CD14-positive monocyte (primary cell): Measurements from ENCODE around the gene LRWD1. TPM values are rescaled to one million over a fixed set of nuclear protein-coding genes. Genes with fewer than 3 reads are reported as not detected.

Experiments used
- DNase-seq, 3 donors: peaks; one replicate each; pipeline ENCODE4 v3.0.0-alpha.2; 2011 to 2022
- H2AFZ ChIP-seq: 2 replicates; pipeline ENCODE4 v1.6.0; 2012; ENCODE audit warnings: mild to moderate bottlenecking, low read depth, low read length, inconsistent platforms; ENCODE audit not compliant: insufficient read depth, poor library complexity, severe bottlenecking
- H3K27ac ChIP-seq, 2 donors: 1 replicate in 1 of 2; 2 replicates in 1 of 2; pipeline ENCODE4 v1.5.1; 2012 to 2013; ENCODE audit warnings: low read length in 2 of 2, control low read depth in 1 of 2, inconsistent platforms in 1 of 2, low read depth in 1 of 2, mild to moderate bottlenecking in 1 of 2
- H3K27me3 ChIP-seq, 2 donors: one replicate each; pipeline versions ENCODE4 v1.6.0 to v1.6.1; 2011 to 2013; ENCODE audit warnings: low read length in 2 of 2; ENCODE audit not compliant: control insufficient read depth in 2 of 2, insufficient read depth in 2 of 2
- H3K36me3 ChIP-seq, 2 donors: replicated peaks in 1 of 2; 1 replicate in 1 of 2; 2 replicates in 1 of 2; pipeline versions ENCODE4 v1.5.1 to v1.6.1; 2012 to 2013; ENCODE audit warnings: low read length in 2 of 2, control low read depth in 1 of 2, inconsistent platforms in 1 of 2, mild to moderate bottlenecking in 1 of 2; ENCODE audit not compliant: insufficient read depth in 2 of 2, control insufficient read depth in 1 of 2
- H3K4me1 ChIP-seq, 2 donors: 1 replicate in 1 of 2; 2 replicates in 1 of 2; pipeline versions ENCODE4 v1.5.1 to v1.6.1; 2012 to 2013; ENCODE audit warnings: low read length in 2 of 2, control low read depth in 1 of 2, inconsistent platforms in 1 of 2, mild to moderate bottlenecking in 1 of 2, moderate library complexity in 1 of 2; ENCODE audit not compliant: insufficient read depth in 2 of 2, control insufficient read depth in 1 of 2
- H3K4me2 ChIP-seq: replicated peaks from 2 replicates; pipeline ENCODE3; 2012; ENCODE audit warnings: low read length, moderate library complexity, mild to moderate bottlenecking; ENCODE audit not compliant: poor library complexity, severe bottlenecking; ENCODE audit errors: extremely low read depth
- H3K4me3 ChIP-seq, 3 experiments: fragments of 200-600 bp in 1 of 3; sonication (generic) in 1 of 3; replicated peaks in 1 of 3; 1 replicate in 2 of 3; 2 replicates in 1 of 3; pipeline ENCODE4 v1.5.1; 2011 to 2013; ENCODE audit warnings: low read length in 3 of 3, mild to moderate bottlenecking in 3 of 3, control low read depth in 2 of 3, low read depth in 2 of 3, inconsistent platforms in 1 of 3, moderate library complexity in 1 of 3
- H3K79me2 ChIP-seq: 2 replicates; pipeline ENCODE4 v1.6.0; 2012; ENCODE audit warnings: mild to moderate bottlenecking, control low read depth, inconsistent platforms, low read length, moderate library complexity; ENCODE audit not compliant: insufficient read depth
- H3K9ac ChIP-seq: 2 replicates; pipeline ENCODE4 v1.6.0; 2017; ENCODE audit warnings: low read length, mild to moderate bottlenecking; ENCODE audit not compliant: insufficient read depth, poor library complexity, severe bottlenecking
- H3K9me3 ChIP-seq, 2 donors: replicated peaks in 1 of 2; 1 replicate in 1 of 2; 2 replicates in 1 of 2; pipeline versions ENCODE4 v1.5.1 to v1.6.1; 2012 to 2013; ENCODE audit warnings: low read length in 2 of 2, control low read depth in 1 of 2; ENCODE audit not compliant: control insufficient read depth in 1 of 2, insufficient read depth in 1 of 2
- H4K20me1 ChIP-seq: 2 replicates; pipeline ENCODE4 v1.6.0; 2012; ENCODE audit warnings: mild to moderate bottlenecking, low read length, control low read depth, moderate library complexity; ENCODE audit not compliant: insufficient read depth
- H3K27ac Mint-ChIP-seq, 7 donors: one replicate each; pipeline ENCODE4 v1.8.0; 2020; ENCODE audit warnings: mild to moderate bottlenecking in 7 of 7, mixed read lengths in 7 of 7, moderate library complexity in 6 of 7, inconsistent platforms in 2 of 7
- H3K27me3 Mint-ChIP-seq, 3 donors: one replicate each; pipeline ENCODE4 v1.8.0; 2021 to 2022; ENCODE audit warnings: low read depth in 3 of 3, mild to moderate bottlenecking in 3 of 3, mixed read lengths in 3 of 3, moderate library complexity in 3 of 3, inconsistent platforms in 1 of 3
- H3K36me3 Mint-ChIP-seq, 2 donors: one replicate each; pipeline ENCODE4 v1.8.0; 2020; ENCODE audit warnings: mixed read lengths in 2 of 2, inconsistent platforms in 1 of 2, mild to moderate bottlenecking in 1 of 2
- H3K4me1 Mint-ChIP-seq: one replicate; pipeline ENCODE4 v1.8.0; 2020; ENCODE audit warnings: mild to moderate bottlenecking, mixed read lengths
- H3K4me3 Mint-ChIP-seq, 2 donors: one replicate each; pipeline ENCODE4 v1.8.0; 2020; ENCODE audit warnings: mild to moderate bottlenecking in 2 of 2, mixed read lengths in 2 of 2, moderate library complexity in 1 of 2
- H3K9me3 Mint-ChIP-seq, 7 donors: one replicate each; pipeline ENCODE4 v1.8.0; 2020 to 2022; ENCODE audit warnings: mixed read lengths in 7 of 7, mild to moderate bottlenecking in 6 of 7, moderate library complexity in 6 of 7, inconsistent platforms in 2 of 7
- CTCF ChIP-seq: fragments of 200-600 bp; IDR thresholded peaks from one replicate; pipeline ENCODE4 v1.8.0; 2022; ENCODE audit warnings: antibody characterized with exemption, mild to moderate bottlenecking
- WGBS: methylation state at CpG from one replicate; pipeline ENCODE4 v1.1.5; 2013; ENCODE audit warnings: missing lambda C conversion rate; ENCODE audit not compliant: insufficient coverage; 5-methylcytosine and 5-hydroxymethylcytosine counted together
- intact Hi-C, 2 donors: fragments of 100-400 bp; cut with micrococcal nuclease; formaldehyde crosslinking; loops; one replicate each; pipeline versions ENCODE4 v1.15.0 to v1.15.1; 2023
- polyA plus RNA-seq, 3 donors: library from polyadenylated mRNA; depleted of rRNA in 1 of 3; unstranded in 2 of 3; stranded (reverse) in 1 of 3; fragments of 300-500 nt in 2 of 3; fragments of >200 nt in 1 of 3; fragmentation: Illumina TruSeq in 2 of 3; gene quantifications; 1 replicate in 2 of 3; 2 replicates in 1 of 3; pipeline ENCODE4 v1.2.3, GENCODE V29; 2012 to 2021

Gene LRWD1
- polyA plus RNA-seq, 3 donors, result 5.4 to 10.7 (median 6.1) TPM

- Histone ChIP-seq H3K27me3 (no peaks in the 10 kb centered on the region), H3K9me3 (no peaks in the 10 kb centered on the region), H3K4me2 (no peak overlapping the region), H3K79me2 (peaks cover 2% of the 10 kb centered on the region), H2AFZ (no peak overlapping the region), H4K20me1 (no peaks in the 10 kb centered on the region), H3K9ac (no peak overlapping the region), H3K4me3 (no peak overlapping the region), H3K27ac (no peak overlapping the region), H3K36me3 (peaks cover 25 to 53% of the 10 kb centered on the region in 2 donors), H3K4me1 (peaks cover under 1 to 3% of the 10 kb centered on the region in 2 donors)
- intact Hi-C loops, result no loop called here
- Mint-ChIP-seq H3K9me3 (peaks cover 0 to 3% (median 0%) of the 10 kb centered on the region in 7 donors), H3K27ac (no peak overlapping the region), H3K27me3 (peaks cover 0 to 4% (median 3%) of the 10 kb centered on the region in 3 donors), H3K4me1 (peaks cover 9% of the 10 kb centered on the region), H3K4me3 (no peak overlapping the region), H3K36me3 (peaks cover 33 to 38% of the 10 kb centered on the region in 2 donors)
- 93% methylated on average over 11 of the region's 17 CpGs for WGBS
- TF ChIP-seq CTCF, result no peak
- DNase-seq, result no peak
These were observed 24.6 kb upstream of the LRWD1 start for GRCh38 chr7:102439963-102440795.

GRCh38 chr7:102444961-102445673 is 19.7 kb upstream of the LRWD1 start:
- no peak overlapping the region for H3K27ac ChIP-seq
- H3K9ac ChIP-seq, result no peak overlapping the region
- H3K4me3 ChIP-seq, result no peak overlapping the region
- no peaks in the 10 kb centered on the region for H3K27me3 ChIP-seq
- no peaks in the 10 kb centered on the region for H3K9me3 ChIP-seq
- peaks cover 4% of the 10 kb centered on the region for H3K4me1 Mint-ChIP-seq
- peaks cover 33 to 55% of the 10 kb centered on the region in 2 donors for H3K36me3 Mint-ChIP-seq
- no peaks in the 10 kb centered on the region for H3K79me2 ChIP-seq
- peaks cover 0 to 3% of the 10 kb centered on the region in 2 donors for H3K4me1 ChIP-seq
- peaks cover 32 to 58% of the 10 kb centered on the region in 2 donors for H3K36me3 ChIP-seq
- no peak for TF ChIP-seq CTCF
- WGBS, result 97% methylated on average over 9 of the region's 17 CpGs
- peak overlapping the region in 1 of 7 donors; percentile 48 for H3K27ac Mint-ChIP-seq
- H3K4me2 ChIP-seq, result no peak overlapping the region
- no peak overlapping the region for H3K4me3 Mint-ChIP-seq
- peaks cover 0 to 4% (median 3%) of the 10 kb centered on the region in 3 donors for H3K27me3 Mint-ChIP-seq
- peaks cover 12% of the 10 kb centered on the region for H4K20me1 ChIP-seq
- H3K9me3 Mint-ChIP-seq, result peaks cover 0 to 3% (median 0%) of the 10 kb centered on the region in 7 donors
- H2AFZ ChIP-seq, result no peak overlapping the region
- intact Hi-C loops, result loop anchor here in 1 of 2 donors (5.0 kb wide), 1 partner anchor 33 kb away; no protein-coding TSS in a partner anchor
- DNase-seq, result no peak
